Dermis microvascular lymphatic vessel endothelial cell (primary cell): Measurements from ENCODE around the gene SIMC1. TPM values are rescaled to one million over a fixed set of nuclear protein-coding genes. Genes with fewer than 3 reads are reported as not detected.
A peak's percentile ranks its signal among the peaks of the same experiment; 100 is the strongest.
"Not testable (repeated sequence)": the region's sequence is repeated elsewhere in the genome, so short reads cannot be mapped to it uniquely, and the experiment has no call there.

Experiments used
- DNase-seq, 2 donors: peaks; one replicate each; pipeline versions ENCODE4 v3.0.0 to v3.0.0-alpha.2; 2010; ENCODE audit warnings: low read depth in 2 of 2
- total RNA-seq: library from RNA; depleted of rRNA; stranded (reverse); fragments of >200 nt; gene quantifications from 2 replicates; pipeline ENCODE4 v1.2.1, GENCODE V29; 2014

SIMC1 gene
- total RNA-seq = 1.9 and 3.3 TPM in 2 replicates

DNA sequence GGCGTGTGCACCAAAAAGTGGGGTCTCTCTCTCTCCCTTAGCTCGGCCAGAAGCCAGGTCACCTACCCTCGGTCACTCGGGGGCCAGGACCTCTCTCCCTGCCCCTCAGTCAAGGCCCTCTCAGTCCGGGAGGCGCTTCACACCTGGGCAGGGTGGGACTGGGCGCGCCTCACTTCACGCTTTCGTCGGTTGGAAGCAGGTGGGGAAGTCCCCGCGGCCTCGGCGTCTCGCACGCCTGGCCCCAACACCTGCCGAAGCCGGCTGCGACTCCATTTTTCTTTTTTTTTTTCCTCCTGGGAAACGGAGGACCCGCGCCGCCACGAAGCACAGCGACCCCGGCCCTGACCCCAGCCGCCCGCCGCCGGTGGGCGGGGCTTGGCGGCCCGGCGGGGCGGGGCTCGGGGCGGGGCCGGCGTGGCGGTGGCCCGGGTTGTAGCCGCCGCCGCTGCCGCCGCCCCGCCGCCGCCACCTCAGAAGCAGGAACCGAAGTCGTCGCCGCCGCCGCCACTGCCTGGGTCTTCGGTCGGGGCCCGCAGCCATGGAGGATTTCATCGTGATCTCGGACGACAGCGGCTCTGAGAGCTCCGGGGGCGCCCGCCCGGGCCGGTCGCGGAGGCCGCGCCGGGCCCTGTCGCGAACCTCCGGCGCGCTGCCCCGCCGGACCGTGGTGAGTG is at the start of gene SIMC1:
TSS of gene SIMC1 (plus strand) at position 454 of the 674 bp plus-strand sequence. CDS start at position 539, 85 bp downstream.
- DNase-seq = peak in 1 of 2 donors; percentile 21

DNA sequence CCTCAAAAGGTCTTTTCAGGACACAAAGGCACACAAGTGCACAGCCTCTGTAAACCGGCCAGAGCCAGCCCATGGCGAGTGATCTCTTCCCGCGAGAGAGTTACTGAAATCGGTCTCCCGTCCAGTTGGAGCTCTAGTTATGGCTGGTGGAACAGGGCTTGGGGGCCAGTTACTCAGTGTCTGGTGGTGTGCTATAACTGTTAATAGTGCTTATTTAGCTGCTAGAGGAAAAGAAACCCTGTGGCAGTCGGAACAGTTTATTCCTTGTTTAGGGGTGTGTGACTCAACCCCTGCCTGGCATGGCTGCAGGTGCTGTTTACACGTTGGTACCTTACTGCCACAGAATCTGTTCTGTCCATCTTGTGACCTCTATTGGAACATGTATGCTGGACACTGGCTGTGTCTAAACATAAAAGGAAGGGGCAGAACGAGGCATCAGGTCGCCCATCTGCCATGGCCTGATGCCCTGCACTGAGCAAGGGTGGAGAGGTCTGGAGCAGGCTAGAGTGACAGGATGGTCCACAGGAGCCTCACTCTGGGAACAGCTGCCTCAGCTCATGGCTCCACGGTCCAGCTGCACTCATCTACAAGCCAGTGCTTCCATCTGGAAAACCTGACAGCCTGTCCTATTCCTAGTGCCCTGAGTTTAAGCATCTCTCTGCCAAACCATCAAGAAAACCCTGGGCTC is 49.6 kb upstream of the SIMC1 start:
- DNase-seq = no peak

DNA sequence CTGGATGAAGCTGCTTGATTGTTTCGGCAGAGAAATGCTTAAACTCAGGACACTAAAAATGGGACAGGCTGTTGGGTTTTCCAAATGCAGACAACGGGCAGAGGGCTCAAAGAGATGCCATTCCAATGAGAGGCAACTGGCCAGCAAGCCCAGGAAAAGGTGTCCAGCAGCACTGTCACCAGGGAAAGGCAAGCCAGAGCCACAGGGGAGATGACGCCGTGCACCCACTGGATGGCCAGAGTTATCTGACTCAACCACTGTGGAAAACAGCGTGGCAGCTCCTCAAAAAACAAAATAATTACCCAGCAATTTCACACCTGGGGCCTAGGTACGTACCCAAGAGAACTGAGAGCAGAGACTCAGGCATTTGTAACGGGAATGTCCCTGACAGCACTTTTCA is 48.4 kb upstream of the SIMC1 start:
- DNase-seq = no peak

DNA sequence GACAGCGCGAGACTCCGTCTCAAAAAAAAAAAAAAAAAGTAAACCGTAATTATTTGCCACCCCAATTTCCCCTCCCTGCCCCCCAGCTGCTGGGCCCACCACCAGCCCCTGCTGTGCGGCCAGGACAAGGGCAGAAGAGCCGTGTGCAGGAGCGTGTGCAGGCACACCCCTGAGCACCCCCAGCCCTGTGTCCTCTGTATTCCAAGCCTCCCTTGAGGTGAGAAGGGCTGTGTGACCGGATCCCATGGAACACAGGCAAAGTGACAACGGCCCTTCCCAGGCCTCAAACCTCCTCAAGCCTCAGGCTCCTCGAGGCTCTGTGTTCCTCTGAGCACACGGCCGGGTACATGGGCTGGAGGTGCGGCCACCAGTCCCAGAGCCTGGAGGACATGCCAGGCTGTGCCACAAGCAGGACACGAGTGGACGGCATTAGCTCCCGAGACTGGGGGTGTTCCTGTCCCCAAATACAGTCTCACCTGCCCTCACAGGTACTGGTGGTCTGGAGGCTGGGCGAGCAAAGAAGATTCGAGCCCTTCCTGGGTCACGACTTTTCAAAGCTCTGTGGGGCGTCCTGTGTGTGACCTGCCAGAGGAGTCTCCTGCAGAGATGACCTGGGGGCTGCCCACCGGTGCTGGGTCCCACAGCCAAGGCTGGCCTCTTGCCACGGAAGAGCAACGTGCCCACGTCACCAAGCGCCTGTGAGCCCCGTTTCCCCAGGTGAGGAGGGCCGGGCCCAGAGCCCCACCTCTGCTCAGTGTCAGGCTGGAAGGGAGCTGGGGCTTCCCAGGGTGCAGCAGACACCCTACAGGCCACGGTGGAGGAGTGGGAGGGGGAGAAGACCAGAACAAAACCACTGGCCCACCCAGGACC is 47.1 kb upstream of the SIMC1 start:
- DNase-seq = no peak

DNA sequence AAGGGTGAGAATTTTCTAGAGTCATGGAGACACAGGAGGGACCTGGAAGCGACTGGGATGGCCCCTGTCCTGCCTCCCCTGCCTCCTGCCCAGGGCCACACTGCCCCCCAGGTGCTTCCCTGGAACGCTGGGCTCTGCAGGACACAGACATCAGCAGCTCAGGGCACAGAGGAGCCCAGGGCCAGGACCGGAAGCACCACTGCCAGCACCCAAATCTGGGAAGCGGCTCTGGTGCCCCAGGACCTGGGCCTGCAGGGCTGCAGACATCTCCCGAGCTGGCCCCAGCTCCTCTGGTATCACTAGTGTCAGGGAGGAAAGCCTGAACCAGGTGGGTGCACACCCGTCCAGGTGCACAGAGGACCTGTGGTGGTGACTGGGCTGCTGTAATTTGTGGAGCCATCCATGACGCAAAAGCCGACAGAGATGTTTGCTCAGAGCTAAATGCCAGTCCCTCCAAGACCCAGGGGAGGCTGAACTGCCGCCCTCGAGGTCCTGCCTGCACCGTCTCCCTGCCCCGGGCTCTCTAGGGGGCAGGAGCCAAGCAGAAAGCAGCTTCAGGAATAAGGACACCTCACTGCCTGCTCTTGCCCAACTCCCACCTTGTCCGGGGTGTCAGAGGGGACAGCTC is 46.0 kb upstream of the SIMC1 start:
- DNase-seq = no peak

DNA sequence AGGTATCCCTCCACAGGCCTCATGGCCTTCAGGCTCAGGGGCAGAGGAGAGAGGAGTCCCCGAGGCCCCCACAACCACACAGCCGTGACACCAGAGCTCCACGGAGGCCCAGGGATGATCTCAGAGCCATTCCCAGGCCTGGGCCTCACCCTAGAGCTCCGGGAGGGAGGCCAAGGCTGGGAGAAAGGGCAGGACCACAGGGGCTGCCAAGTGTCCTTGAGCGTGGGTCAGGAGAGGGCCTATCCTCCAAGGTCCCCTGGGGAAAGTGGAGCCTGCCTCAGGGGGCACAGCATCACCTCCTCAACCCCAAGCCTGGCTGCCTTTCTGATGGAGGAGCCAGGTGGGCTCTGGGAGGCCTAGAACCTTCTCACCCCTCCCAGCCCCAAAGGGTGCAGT is 45.5 kb upstream of the SIMC1 start:
- not testable (repeated sequence) for DNase-seq

DNA sequence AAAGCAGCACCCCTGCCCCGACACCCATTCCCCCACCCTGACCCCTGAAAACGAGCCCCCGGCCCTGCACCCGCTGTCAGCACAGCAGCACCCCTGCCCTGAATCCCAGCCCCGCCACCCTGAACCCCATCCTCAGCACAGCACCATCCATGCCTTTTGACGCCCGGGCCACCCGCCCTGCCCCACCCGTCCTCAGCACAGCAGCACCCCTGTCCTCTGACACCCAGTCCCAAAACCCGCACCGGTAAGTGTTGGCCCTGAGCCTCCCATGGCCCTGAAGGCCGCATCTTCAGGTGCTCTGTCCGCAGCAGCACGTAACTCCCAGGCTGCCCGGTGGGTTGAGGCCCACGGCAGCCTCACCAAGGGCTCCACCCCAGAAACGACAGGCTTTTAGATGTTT is 44.6 kb upstream of the SIMC1 start:
- DNase-seq = not testable (repeated sequence)

DNA sequence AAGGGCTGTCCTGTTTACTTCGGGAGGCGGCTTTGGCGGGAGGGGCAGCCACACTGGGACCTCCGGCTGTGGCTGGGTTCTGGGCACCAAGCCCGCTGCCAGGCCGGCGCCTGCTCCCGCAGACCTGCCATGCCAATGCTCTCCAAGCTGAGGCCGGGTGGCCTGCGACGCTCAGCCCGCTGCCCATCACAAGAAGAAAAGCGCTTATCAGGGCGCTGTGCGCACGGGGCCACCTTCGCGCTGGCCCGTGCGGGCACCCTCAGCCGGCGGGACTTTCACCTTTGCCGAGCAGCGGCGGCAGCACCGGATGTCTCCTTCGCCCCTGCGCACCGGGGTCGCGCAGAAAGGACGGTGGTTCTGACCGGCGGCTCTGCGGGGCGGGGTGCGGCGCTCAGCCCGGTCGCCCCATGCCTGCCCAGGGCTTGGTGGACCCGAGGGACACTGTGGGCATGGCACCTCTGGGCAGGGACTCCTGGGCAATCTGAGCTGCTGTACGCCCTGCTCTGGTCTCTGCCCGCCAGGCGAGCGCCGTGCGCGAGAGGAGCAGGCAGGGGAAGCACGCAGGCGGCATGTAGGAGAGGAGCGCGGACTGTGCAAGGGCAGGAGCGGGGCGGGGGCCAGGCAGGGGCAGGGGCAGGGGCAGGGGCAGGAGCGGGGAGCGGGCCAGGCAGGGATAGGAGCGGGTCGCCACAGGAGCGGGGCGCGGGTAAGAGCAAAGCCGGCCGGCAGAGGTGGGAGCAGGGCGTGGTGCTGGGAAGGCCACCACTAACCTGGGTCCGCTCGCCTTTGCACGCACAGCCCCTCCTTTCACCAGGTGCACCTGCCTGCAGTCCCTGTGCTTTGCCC is 43.8 kb upstream of the SIMC1 start:
- not testable (repeated sequence) for DNase-seq

DNA sequence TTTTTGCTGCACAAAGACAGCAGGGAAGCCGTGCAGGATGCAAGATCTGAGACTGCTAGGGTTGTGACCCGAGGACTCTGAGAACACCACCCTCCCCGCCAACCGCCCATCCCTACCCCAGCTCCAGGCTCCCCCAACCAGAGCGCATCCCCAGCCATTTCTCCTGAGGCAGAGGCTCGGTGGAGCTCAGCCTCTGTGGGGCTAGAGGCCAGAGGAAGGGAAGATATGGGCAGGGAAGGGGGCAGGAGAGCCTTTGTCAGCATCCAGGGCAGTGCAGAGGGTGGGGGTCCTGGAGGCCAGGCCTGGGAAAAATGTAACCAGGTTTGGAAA is 43.2 kb upstream of the SIMC1 start:
- DNase-seq = not testable (repeated sequence)

DNA sequence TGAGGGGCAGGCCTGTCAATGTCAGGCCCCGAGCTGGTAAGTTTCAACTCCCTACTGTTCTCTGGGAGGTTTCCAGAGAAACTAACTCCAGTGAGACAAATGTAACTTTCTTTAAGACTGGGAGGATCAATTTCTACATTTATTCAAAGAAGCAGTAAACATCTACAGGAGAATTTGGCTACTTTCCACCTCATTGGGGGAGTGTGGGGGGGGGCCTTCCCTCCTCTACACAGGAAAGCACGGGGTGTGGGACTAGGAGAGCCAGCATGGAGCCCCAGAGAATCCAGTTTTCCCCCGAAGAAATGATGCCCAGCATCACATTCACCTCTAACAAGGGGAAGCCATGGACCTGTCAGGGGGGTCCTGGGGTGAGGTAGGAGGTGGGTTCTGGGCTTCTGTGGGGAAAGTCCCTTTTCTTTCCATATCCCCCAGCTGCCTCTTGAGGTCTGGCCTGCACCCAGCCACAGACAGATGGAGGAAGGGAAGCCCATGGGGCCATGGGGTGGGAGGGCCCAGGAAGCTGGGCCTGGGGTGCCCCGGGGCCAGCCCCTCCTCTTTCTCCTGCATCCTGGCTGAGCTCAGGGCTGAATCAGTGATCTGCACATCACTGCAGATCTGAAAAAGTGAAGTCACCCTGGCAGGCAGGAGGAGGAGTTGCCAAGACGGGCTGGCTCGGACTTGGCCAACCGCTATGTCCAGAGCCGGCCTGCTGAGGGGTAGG is 42.6 kb upstream of the SIMC1 start:
- not testable (repeated sequence) for DNase-seq

DNA sequence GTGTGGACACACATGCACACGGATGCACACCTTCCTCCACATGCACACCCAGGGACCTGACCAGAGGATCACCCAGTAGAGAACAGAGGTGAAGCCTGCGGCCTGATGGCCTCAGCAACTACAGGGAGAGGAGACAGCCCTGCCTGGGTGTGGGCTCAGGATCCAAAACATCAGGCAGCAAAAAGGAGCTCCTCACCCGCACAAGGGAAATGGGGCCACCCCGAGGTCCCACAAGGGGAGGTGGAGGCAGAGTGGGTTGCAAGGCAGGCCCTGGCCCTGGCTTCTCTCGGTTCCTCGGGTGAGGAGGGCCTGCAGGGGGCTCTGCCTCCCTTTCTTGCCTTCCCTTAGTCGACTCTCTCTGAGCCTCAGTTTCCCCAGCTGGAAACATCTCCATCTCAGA is 41.4 kb upstream of the SIMC1 start:
- not testable (repeated sequence) for DNase-seq

DNA sequence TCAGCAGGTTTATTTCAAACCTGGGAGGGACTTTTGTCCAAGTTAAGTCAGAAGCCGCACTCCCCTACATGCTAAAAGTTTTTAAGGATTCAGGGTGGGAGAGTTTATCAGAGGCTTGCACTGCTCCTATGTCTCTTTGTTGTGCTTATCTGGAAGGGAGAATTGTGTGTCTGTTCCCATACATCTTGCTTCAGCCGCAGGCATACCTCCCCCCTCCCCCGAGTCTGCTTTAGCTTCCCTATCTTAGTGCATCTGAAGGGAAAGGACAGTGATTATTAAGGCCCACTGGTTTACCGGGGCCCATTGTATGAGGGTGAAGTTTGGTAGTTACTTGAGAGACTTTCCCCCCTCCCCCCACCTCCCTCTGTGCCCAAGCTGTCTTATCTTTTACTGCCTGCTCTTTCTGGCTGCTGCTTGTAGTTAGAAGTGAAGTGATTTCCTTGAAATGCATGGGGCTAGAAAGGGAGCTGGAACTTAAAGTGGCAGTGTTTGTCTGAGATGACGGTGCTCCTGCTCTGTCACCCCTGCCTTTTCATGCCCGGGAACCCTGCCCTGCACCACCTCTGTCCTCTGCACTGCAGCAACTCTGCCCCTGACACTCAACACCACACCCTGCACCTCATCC is 40.9 kb upstream of the SIMC1 start:
- not testable (repeated sequence) for DNase-seq

DNA sequence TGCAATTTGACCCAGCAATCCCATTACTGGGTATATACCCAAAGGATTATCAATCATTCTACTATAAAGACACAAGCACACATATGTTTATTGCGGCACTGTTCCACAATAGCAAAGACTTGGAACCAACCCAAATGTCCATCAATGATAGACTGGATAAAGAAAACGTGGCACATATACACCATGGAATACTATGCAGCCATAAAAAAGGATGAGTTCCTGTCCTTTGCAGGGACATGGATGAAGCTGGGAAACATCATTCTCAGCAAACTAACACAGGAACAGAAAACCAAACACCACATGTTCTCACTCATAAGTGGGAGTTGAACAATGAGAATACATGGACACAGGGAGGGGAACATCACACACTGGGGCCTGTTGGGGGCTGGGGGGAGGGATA is 39.9 kb upstream of the SIMC1 start:
- not testable (repeated sequence) for DNase-seq

DNA sequence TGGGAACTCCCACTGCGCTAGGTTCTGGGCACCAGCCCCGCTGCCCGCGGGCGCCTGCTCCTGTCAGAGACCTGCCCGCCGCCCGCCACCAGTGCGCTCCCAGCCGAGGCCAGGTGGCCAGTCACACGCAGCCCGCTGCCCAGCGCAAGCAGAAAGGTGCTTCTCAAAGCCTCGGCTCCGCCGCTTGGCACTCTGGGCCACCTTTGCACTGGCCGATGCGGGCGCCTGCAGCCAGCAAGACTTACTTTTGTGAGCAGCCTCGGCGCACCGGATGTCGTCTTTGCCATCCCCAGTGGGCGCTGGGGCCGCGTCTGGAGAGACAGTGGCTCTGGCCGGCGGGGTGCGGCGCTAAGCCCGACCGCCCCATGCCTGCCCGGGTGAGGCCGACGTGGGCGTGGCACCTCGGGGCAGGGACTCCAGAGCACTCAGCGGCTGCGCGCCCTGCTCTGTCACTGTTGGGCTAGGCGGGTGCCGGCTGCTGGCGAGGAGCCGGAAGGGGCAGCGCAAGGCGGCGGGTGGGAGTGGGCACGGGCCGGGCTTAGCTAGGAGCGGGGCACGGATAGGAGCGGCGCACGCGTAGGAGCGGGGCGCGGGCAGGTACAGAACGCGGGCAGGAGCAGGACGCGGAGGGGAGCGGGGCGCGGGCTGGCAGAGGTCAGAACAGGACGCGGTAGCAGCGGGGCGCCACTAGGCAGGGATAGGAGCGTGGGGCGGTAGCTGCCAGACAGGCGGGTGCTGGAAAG is 39.1 kb upstream of the SIMC1 start:
- not testable (repeated sequence) for DNase-seq

DNA sequence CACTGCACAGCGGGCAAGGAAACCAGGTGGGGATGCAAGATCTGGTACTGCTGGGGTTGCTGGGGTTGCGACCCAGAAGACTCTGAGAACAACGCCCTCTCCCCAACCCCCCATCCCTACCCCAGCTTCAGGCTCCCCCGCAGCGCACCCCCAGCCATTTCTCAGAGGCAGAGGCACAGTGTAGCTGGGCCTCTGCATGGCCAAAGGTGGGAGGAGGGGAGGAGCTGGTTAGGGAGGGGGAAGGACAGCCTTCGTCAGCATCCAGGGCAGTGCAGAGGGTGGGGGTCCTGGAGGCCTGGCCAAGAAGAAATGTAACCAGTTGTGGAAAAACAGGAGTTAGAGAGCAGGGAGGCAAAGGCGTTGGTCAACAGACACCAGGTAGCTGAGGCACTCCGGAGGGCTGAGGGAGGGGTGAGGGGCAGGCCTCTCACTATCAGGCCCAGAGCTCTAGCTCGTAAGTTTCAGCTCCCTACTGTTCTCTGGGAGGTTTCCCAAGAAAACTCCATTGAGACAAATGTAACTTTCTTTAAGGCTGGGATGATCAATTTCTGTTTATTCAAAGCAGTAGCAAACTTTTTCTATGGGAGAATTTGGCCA is 38.3 kb upstream of the SIMC1 start:
- DNase-seq = not testable (repeated sequence)

DNA sequence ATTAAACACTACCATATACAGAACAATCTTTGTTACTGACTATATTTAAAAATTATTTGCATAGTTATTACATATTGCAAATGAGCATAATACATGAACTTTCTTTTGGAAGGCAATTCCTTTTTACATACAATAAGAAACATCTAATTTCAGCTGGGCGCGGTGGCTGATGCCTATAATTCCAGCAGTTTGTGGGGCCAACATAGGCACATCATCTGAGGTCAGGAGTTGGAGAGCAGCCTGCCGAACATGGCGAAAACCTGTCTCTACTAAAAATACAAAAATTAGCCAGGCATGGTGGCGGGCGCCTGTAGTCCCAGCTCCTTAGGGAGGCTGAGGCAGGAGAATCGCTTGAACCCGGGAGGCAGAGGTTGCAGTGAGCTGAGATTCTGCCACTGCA is 36.4 kb upstream of the SIMC1 start:
- no peak for DNase-seq

DNA sequence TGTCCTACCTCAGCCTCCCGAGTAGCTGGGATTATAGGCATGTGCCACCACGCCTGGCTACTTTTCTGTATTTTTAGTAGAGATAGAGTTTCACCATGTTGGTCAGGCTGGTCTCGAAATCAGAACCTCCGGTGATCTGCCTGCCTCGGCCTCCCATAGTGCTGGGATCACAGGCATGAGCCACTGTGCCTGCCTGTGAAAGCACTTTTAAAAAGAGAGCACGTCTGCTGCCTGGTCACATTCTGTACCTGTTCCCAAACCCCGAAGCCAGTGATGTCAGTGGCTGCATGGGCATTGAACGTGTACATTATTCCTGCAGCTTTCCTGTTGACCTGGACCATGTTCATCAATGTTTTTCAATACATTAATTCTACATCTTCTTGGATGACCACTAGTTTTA is 35.1 kb upstream of the SIMC1 start:
- no peak for DNase-seq

DNA sequence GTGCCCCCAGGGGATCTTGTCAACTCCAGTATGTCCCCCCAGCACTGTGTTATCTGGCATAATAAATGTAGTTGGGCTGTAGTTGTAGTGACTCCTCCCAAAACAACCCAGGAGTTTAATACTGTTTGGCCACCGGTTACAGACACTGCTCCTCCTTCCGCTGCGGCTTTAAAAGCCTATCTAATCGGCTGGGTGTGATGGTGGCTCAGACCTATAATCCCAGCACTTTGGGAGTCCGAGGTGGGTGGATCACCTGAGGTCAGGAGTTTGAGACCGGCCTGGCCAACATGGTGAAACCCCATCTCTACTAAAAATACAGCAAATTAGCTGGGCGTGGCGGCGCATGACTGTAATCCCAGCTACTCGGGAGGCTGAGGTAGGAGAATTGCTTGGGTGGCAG is 34.7 kb upstream of the SIMC1 start:
- DNase-seq = not testable (repeated sequence)
